ENCODE measurements around the gene SRL. TPM values are rescaled to one million over a fixed set of nuclear protein-coding genes. Genes with fewer than 3 reads are reported as not detected.

SRL gene
- polyA plus RNA-seq, 3 donors = not detected

GRCh38 chr16:4270595-4270994 lies 28.7 kb upstream of the SRL start:
- Histone ChIP-seq H3K79me2 (ENCODE audit: insufficient read depth, low read length) (peaks cover 58% of the 10 kb centered on the region), H3K27me3 (ENCODE audit: control insufficient read depth in 2 of 2, insufficient read depth in 2 of 2, low read length in 2 of 2) (no peaks in the 10 kb centered on the region), H4K20me1 (ENCODE audit: insufficient read depth, low read length) (peaks cover 33% of the 10 kb centered on the region), H3K27ac (ENCODE audit: low read depth in 1 of 2, low read length in 2 of 2) (peak overlapping the region in 1 of 2 donors; percentile 79), H3K9ac (ENCODE audit: insufficient read depth, low read length, poor library complexity, severe bottlenecking) (no peak overlapping the region), H3K36me3 (replicated peaks in 1 of 2; ENCODE audit: control insufficient read depth in 1 of 2, insufficient read depth in 2 of 2, low read length in 2 of 2) (no peaks in the 10 kb centered on the region), H3K4me1 (ENCODE audit: control insufficient read depth in 1 of 2, insufficient read depth in 2 of 2, low read length in 2 of 2) (peaks cover 19 to 38% of the 10 kb centered on the region in 2 donors), H3K9me3 (replicated peaks in 1 of 2; ENCODE audit: control insufficient read depth in 1 of 2, insufficient read depth in 1 of 2, low read length in 2 of 2) (no peaks in the 10 kb centered on the region), H3K4me2 (replicated peaks; ENCODE audit: extremely low read depth, low read length, poor library complexity, severe bottlenecking) (peak overlapping the region; percentile 96), H2AFZ (ENCODE audit: insufficient read depth, low read depth, low read length, poor library complexity, severe bottlenecking) (no peak overlapping the region), H3K4me3 (replicated peaks in 1 of 3; ENCODE audit: low read depth in 2 of 3, low read length in 3 of 3) (peak overlapping the region in 1 of 3 experiments; percentile 100)
- peaks cover 23% of the 10 kb centered on the region for H3K4me1 Mint-ChIP-seq
- H3K27me3 Mint-ChIP-seq (ENCODE audit: low read depth in 3 of 3) = no peaks in the 10 kb centered on the region
- peak overlapping the region; percentile 88 to 91 for H3K4me3 Mint-ChIP-seq
- WGBS (ENCODE audit: insufficient coverage) = 96% methylated on average over 5 of the region's 7 CpGs
- no peak overlapping the region for H3K27ac Mint-ChIP-seq
- intact Hi-C loops (cut with micrococcal nuclease) = loop anchor here (5.0 kb wide), 2 partner anchors 37 to 1248 kb away; partner anchors contain the start of genes HCFC1R1 (in 1 of the 2), THOC6 (in 1 of the 2) and TNFRSF12A (in 1 of the 2)
- no peaks in the 10 kb centered on the region for H3K9me3 Mint-ChIP-seq
- no peak for TF ChIP-seq CTCF (IDR thresholded peaks at IDR 0.05)
- no peak for DNase-seq
- peaks cover 0 to 6% of the 10 kb centered on the region in 2 donors for H3K36me3 Mint-ChIP-seq

GRCh38 chr16:4270091-4270490 lies 28.2 kb upstream of the SRL start:
- no peaks in the 10 kb centered on the region for H3K27me3 ChIP-seq (ENCODE audit: control insufficient read depth in 2 of 2, insufficient read depth in 2 of 2, low read length in 2 of 2)
- no peaks in the 10 kb centered on the region for H3K27me3 Mint-ChIP-seq (ENCODE audit: low read depth in 3 of 3)
- H3K4me1 ChIP-seq (ENCODE audit: control insufficient read depth in 1 of 2, insufficient read depth in 2 of 2, low read length in 2 of 2) = peaks cover 19 to 38% of the 10 kb centered on the region in 2 donors
- peaks cover 22% of the 10 kb centered on the region for H3K4me1 Mint-ChIP-seq
- no peak overlapping the region for H2AFZ ChIP-seq (ENCODE audit: insufficient read depth, low read depth, low read length, poor library complexity, severe bottlenecking)
- intact Hi-C loops (cut with micrococcal nuclease) = loop anchor here (5.0 kb wide), 2 partner anchors 37 to 1248 kb away; partner anchors contain the start of genes HCFC1R1 (in 1 of the 2), THOC6 (in 1 of the 2) and TNFRSF12A (in 1 of the 2)
- H3K4me3 ChIP-seq (replicated peaks in 1 of 3; ENCODE audit: low read depth in 2 of 3, low read length in 3 of 3) = no peak overlapping the region
- no peak for DNase-seq
- WGBS (ENCODE audit: insufficient coverage) = 98% methylated on average over 5 of the region's 5 CpGs
- no peaks in the 10 kb centered on the region for H3K9me3 Mint-ChIP-seq
- H4K20me1 ChIP-seq (ENCODE audit: insufficient read depth, low read length) = peaks cover 34% of the 10 kb centered on the region
- H3K27ac Mint-ChIP-seq = no peak overlapping the region
- peaks cover 61% of the 10 kb centered on the region for H3K79me2 ChIP-seq (ENCODE audit: insufficient read depth, low read length)
- H3K36me3 Mint-ChIP-seq = peaks cover 0 to 6% of the 10 kb centered on the region in 2 donors
- H3K9ac ChIP-seq (ENCODE audit: insufficient read depth, low read length, poor library complexity, severe bottlenecking) = no peak overlapping the region
- H3K27ac ChIP-seq (ENCODE audit: low read depth in 1 of 2, low read length in 2 of 2) = no peak overlapping the region
- no peak overlapping the region for H3K4me2 ChIP-seq (replicated peaks; ENCODE audit: extremely low read depth, low read length, poor library complexity, severe bottlenecking)
- H3K9me3 ChIP-seq (replicated peaks in 1 of 2; ENCODE audit: control insufficient read depth in 1 of 2, insufficient read depth in 1 of 2, low read length in 2 of 2) = no peaks in the 10 kb centered on the region
- TF ChIP-seq CTCF (IDR thresholded peaks at IDR 0.05) = no peak
- H3K36me3 ChIP-seq (replicated peaks in 1 of 2; ENCODE audit: control insufficient read depth in 1 of 2, insufficient read depth in 2 of 2, low read length in 2 of 2) = no peaks in the 10 kb centered on the region
- H3K4me3 Mint-ChIP-seq = no peak overlapping the region
